Measurements from ENCODE around the gene TPMT.

The TPMT gene

GRCh38 chr6:18115356-18115755, 39.5 kb downstream of the TPMT start:
- no peak for DNase-seq (ENCODE audit: low spot score)

DNA sequence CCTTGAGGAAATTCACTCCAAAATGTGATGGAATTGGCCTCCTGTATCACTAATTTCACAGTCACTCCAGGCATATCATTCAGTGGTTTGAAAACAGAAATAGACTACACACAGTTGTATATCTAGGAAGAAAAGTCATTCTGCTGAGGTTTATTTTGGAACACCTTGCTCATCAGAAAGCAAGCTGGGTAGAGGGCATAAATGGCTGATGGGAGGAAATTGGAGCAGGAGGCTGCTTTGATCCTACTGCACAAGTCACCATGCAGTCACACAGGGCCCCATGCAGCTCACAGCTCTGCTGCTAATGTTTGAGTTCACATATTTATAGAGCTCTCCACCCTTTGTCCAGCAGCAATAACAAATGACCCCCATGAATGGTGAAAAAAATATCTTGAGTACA, 44.7 kb downstream of the TPMT start:
- DNase-seq (ENCODE audit: low spot score): no peak

DNA sequence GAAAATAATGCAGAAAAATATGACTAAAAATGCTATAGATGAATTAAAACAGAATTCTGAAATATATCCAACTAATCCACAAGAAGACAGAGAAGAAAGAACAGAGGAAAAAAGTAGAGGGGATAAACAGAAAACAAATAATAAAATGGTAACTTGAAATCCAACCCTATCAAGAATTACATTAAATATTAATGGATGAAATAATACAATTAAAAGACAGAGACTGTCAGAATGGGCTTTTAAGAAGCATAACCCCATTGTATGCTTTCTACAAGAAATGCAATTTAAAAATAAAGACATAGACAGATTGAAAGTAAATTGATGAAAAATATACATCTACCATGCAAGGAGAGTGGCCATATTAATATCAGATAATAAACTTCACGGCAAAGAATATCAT, 47.8 kb downstream of the TPMT start:
- no peak for DNase-seq (ENCODE audit: low spot score)

DNA sequence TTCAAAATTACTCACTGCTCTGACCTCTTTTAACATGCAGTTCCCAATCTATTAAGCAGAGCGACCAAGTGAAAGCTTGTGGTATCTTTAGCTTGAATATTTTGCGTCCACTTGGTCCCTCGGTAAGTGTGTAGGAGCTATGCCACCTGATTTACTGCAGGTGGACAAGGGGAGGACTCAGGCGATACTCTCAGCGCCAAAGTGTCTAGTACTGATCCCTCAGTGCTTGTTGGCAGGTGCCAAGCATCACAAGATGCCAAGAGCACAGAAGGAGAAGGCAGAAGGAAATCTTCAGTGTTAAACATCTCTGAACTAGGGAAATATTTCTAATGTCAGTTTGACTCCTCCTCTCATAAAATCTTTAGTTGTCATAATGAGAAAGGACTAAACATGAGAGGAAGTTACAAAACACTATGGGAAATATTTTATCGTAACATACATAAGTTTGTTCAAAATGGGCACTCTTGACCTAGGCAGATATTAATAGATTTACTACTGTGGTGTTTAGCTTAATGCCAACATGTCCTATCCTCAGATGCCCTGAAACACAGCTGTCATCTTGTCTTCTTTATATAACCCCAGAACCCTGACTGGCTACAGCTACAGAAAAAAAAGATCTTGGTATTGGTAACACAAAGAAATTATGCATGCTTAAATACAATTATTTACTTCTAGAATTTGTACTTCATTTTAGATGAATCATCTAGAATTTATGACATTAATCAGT, 51.9 kb downstream of the TPMT start:
- DNase-seq (ENCODE audit: low spot score): no peak

DNA sequence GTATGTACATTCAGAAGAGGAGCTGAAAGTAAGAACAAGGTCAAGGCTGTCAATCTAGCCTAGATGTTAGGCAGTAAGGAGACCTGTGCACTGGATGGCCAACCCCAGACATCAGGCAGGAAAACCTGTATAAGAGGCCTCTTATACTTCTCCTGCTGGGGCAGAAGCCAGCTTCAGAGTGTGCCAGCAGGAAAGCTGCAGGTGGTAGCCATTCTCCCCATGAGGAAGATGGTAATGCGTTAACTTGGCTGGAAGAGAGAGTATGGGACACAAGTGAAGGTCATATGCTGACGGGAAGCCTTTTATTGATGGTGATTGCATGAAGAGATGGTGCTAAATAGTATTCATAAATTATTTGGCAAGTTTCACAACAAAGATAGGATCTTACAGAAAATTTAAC, 53.0 kb downstream of the TPMT start:
- DNase-seq (ENCODE audit: low spot score): no peak

- DNase-seq (ENCODE audit: low spot score): peak; percentile 23
Observed at GRCh38 chr6:18101271-18101670, 53.6 kb downstream of the TPMT start.

GRCh38 chr6:18100296-18100695, 54.6 kb downstream of the TPMT start:
- no peak for DNase-seq (ENCODE audit: low spot score)

- no peak for DNase-seq (ENCODE audit: low spot score)
Observed at GRCh38 chr6:18099511-18099910, 55.4 kb downstream of the TPMT start.

- DNase-seq (ENCODE audit: low spot score): no peak
Observed at GRCh38 chr6:18096423-18096822, 58.5 kb downstream of the TPMT start.

GRCh38 chr6:18091382-18091781, 63.5 kb downstream of the TPMT start:
- no peak for DNase-seq (ENCODE audit: low spot score)

GRCh38 chr6:18090349-18090786, 64.5 kb downstream of the TPMT start:
- no peak for DNase-seq (ENCODE audit: low spot score)

GRCh38 chr6:18088419-18089296, 66.2 kb downstream of the TPMT start:
- DNase-seq (ENCODE audit: low spot score): no peak

GRCh38 chr6:18087396-18088165, 67.3 kb downstream of the TPMT start:
- no peak for DNase-seq (ENCODE audit: low spot score)

GRCh38 chr6:18081025-18081668, 73.7 kb downstream of the TPMT start:
- DNase-seq (ENCODE audit: low spot score): no peak

GRCh38 chr6:18080544-18080943, 74.3 kb downstream of the TPMT start:
- no peak for DNase-seq (ENCODE audit: low spot score)

- DNase-seq (ENCODE audit: low spot score): no peak
Observed at GRCh38 chr6:18078866-18079265, 76.0 kb downstream of the TPMT start.
